Ovary (tissue), 3 donors: ENCODE measurements around the gene KLHL42.

ENCODE experiments used
- EP300 ChIP-seq: sonication (generic); formaldehyde crosslinking; IDR thresholded peaks from one replicate; pipeline ENCODE4 v1.6.1; 2017; ENCODE audit warnings: antibody characterized with exemption
- POLR2A ChIP-seq: fragments of 450-650 bp; IDR thresholded peaks from one replicate; pipeline ENCODE4 v1.6.1; 2017; ENCODE audit warnings: antibody characterized with exemption, mild to moderate bottlenecking, moderate library complexity
- TF ChIP-seq, protein P1 (sequence below), 3 donors: fragments of 450-650 bp in 2 of 3; fragments of 200-600 bp in 1 of 3; IDR thresholded peaks; one replicate each; pipeline versions ENCODE4 v1.5.1 to v1.8.0; 2016 to 2022; ENCODE audit warnings: antibody characterized with exemption in 3 of 3, mild to moderate bottlenecking in 1 of 3
- donor health status: DM: no; HTN: no; CAD: no.

GRCh38 chr12:27771481-27772327, 8.3 kb upstream of the KLHL42 start:
- TF ChIP-seq POLR2A (no peak), EP300 (no peak)
- TF ChIP-seq, protein P1, sequence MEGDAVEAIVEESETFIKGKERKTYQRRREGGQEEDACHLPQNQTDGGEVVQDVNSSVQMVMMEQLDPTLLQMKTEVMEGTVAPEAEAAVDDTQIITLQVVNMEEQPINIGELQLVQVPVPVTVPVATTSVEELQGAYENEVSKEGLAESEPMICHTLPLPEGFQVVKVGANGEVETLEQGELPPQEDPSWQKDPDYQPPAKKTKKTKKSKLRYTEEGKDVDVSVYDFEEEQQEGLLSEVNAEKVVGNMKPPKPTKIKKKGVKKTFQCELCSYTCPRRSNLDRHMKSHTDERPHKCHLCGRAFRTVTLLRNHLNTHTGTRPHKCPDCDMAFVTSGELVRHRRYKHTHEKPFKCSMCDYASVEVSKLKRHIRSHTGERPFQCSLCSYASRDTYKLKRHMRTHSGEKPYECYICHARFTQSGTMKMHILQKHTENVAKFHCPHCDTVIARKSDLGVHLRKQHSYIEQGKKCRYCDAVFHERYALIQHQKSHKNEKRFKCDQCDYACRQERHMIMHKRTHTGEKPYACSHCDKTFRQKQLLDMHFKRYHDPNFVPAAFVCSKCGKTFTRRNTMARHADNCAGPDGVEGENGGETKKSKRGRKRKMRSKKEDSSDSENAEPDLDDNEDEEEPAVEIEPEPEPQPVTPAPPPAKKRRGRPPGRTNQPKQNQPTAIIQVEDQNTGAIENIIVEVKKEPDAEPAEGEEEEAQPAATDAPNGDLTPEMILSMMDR (IDR thresholded peaks at IDR 0.05), result no peak
